HEK293 (cell line): ENCODE data around the gene MTA1.

Experiments used
- HIC1 ChIP-seq: fragments of 450-650 bp; formaldehyde crosslinking; IDR thresholded peaks from 2 replicates; pipeline ENCODE4 v1.5.1; 2016; ENCODE audit warnings: missing biosample characterization, missing genetic modification characterization
- OVOL3 ChIP-seq: fragments of 450-650 bp; formaldehyde crosslinking; IDR thresholded peaks from 2 replicates; pipeline ENCODE4 v1.5.1; 2016; ENCODE audit warnings: missing biosample characterization, missing genetic modification characterization
- ZBTB49 ChIP-seq: fragments of 450-650 bp; formaldehyde crosslinking; IDR thresholded peaks from 2 replicates; pipeline ENCODE4 v1.5.1; 2016; ENCODE audit warnings: missing biosample characterization, missing genetic modification characterization, low read depth
- ZNF121 ChIP-seq: fragments of 450-650 bp; formaldehyde crosslinking; IDR thresholded peaks from 2 replicates; pipeline ENCODE4 v1.5.1; 2016; ENCODE audit warnings: missing biosample characterization, missing genetic modification characterization
- ZNF274 ChIP-seq, 2 experiments: fragments of 200-500 bp in 1 of 2; fragments of 450-650 bp in 1 of 2; sonication (Bioruptor generic) in 1 of 2; formaldehyde crosslinking in 1 of 2; IDR thresholded peaks; 2 replicates each; pipeline versions ENCODE4 v1.5.1 to v1.6.1; 2014 to 2016; ENCODE audit warnings: borderline replicate concordance in 1 of 2, inconsistent platforms in 1 of 2, low read length in 1 of 2, missing biosample characterization in 1 of 2, missing genetic modification characterization in 1 of 2
- ZNF416 ChIP-seq: fragments of 450-650 bp; formaldehyde crosslinking; IDR thresholded peaks from 2 replicates; pipeline ENCODE4 v1.5.1; 2016; ENCODE audit warnings: missing biosample characterization, missing genetic modification characterization
- ZNF777 ChIP-seq: fragments of 450-650 bp; formaldehyde crosslinking; IDR thresholded peaks from 2 replicates; pipeline ENCODE4 v1.5.1; 2017; ENCODE audit warnings: missing biosample characterization, missing genetic modification characterization, borderline replicate concordance
- ZSCAN23 ChIP-seq: fragments of 450-650 bp; formaldehyde crosslinking; IDR thresholded peaks from 2 replicates; pipeline ENCODE4 v1.5.1; 2016; ENCODE audit warnings: missing biosample characterization, missing genetic modification characterization
- ZSCAN30 ChIP-seq: fragments of 450-650 bp; IDR thresholded peaks from 2 replicates; pipeline ENCODE4 v1.5.1; 2018; ENCODE audit warnings: missing biosample characterization, mild to moderate bottlenecking, missing genetic modification characterization, moderate library complexity
- TF ChIP-seq, protein P1 (sequence below): fragments of 450-650 bp; formaldehyde crosslinking; IDR thresholded peaks from 2 replicates; pipeline ENCODE4 v1.5.1; 2016; ENCODE audit warnings: missing biosample characterization, missing genetic modification characterization
- TF ChIP-seq, protein P2 (sequence below): IDR thresholded peaks from 2 replicates; pipeline ENCODE4 v1.6.1; 2011; ENCODE audit warnings: mild to moderate bottlenecking, low read depth, low read length, borderline replicate concordance
- TF ChIP-seq, protein P3 (sequence below): fragments of 450-650 bp; formaldehyde crosslinking; IDR thresholded peaks from 2 replicates; pipeline ENCODE4 v1.5.1; 2017; ENCODE audit warnings: missing biosample characterization, missing genetic modification characterization
- TF ChIP-seq, protein P4 (sequence below): fragments of 450-650 bp; formaldehyde crosslinking; IDR thresholded peaks from 2 replicates; pipeline ENCODE4 v1.5.1; 2017; ENCODE audit warnings: missing biosample characterization, missing genetic modification characterization

- no peak for TF ChIP-seq ZNF777
- TF ChIP-seq ZBTB49 (tag by site-specific recombination), result no peak
- TF ChIP-seq, protein P1, sequence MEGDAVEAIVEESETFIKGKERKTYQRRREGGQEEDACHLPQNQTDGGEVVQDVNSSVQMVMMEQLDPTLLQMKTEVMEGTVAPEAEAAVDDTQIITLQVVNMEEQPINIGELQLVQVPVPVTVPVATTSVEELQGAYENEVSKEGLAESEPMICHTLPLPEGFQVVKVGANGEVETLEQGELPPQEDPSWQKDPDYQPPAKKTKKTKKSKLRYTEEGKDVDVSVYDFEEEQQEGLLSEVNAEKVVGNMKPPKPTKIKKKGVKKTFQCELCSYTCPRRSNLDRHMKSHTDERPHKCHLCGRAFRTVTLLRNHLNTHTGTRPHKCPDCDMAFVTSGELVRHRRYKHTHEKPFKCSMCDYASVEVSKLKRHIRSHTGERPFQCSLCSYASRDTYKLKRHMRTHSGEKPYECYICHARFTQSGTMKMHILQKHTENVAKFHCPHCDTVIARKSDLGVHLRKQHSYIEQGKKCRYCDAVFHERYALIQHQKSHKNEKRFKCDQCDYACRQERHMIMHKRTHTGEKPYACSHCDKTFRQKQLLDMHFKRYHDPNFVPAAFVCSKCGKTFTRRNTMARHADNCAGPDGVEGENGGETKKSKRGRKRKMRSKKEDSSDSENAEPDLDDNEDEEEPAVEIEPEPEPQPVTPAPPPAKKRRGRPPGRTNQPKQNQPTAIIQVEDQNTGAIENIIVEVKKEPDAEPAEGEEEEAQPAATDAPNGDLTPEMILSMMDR (tag by site-specific recombination), result no peak
- no peak for TF ChIP-seq ZSCAN30 (tag by site-specific recombination)
- TF ChIP-seq OVOL3 (tag by site-specific recombination), result no peak
- TF ChIP-seq, protein P2, sequence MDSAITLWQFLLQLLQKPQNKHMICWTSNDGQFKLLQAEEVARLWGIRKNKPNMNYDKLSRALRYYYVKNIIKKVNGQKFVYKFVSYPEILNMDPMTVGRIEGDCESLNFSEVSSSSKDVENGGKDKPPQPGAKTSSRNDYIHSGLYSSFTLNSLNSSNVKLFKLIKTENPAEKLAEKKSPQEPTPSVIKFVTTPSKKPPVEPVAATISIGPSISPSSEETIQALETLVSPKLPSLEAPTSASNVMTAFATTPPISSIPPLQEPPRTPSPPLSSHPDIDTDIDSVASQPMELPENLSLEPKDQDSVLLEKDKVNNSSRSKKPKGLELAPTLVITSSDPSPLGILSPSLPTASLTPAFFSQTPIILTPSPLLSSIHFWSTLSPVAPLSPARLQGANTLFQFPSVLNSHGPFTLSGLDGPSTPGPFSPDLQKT, result no peak
- no peak for TF ChIP-seq ZNF274 (IDR thresholded peaks at IDR 0.05; ENCODE audit: low read length)
- TF ChIP-seq ZNF274 (tag by site-specific recombination; IDR thresholded peaks at IDR 0.05; ENCODE audit: borderline replicate concordance), result no peak
- no peak for TF ChIP-seq ZNF416
- TF ChIP-seq ZSCAN23 (tag by site-specific recombination), result no peak
- TF ChIP-seq, protein P3, sequence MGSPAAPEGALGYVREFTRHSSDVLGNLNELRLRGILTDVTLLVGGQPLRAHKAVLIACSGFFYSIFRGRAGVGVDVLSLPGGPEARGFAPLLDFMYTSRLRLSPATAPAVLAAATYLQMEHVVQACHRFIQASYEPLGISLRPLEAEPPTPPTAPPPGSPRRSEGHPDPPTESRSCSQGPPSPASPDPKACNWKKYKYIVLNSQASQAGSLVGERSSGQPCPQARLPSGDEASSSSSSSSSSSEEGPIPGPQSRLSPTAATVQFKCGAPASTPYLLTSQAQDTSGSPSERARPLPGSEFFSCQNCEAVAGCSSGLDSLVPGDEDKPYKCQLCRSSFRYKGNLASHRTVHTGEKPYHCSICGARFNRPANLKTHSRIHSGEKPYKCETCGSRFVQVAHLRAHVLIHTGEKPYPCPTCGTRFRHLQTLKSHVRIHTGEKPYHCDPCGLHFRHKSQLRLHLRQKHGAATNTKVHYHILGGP (tag by site-specific recombination), result no peak
- no peak for TF ChIP-seq HIC1 (tag by site-specific recombination)
- TF ChIP-seq, protein P4, sequence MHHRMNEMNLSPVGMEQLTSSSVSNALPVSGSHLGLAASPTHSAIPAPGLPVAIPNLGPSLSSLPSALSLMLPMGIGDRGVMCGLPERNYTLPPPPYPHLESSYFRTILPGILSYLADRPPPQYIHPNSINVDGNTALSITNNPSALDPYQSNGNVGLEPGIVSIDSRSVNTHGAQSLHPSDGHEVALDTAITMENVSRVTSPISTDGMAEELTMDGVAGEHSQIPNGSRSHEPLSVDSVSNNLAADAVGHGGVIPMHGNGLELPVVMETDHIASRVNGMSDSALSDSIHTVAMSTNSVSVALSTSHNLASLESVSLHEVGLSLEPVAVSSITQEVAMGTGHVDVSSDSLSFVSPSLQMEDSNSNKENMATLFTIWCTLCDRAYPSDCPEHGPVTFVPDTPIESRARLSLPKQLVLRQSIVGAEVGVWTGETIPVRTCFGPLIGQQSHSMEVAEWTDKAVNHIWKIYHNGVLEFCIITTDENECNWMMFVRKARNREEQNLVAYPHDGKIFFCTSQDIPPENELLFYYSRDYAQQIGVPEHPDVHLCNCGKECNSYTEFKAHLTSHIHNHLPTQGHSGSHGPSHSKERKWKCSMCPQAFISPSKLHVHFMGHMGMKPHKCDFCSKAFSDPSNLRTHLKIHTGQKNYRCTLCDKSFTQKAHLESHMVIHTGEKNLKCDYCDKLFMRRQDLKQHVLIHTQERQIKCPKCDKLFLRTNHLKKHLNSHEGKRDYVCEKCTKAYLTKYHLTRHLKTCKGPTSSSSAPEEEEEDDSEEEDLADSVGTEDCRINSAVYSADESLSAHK (tag by site-specific recombination), result no peak
- TF ChIP-seq ZNF121 (tag by site-specific recombination), result no peak
Observed at GRCh38 chr14:105494606-105494929, 74.9 kb downstream of the MTA1 start.
